HG03354 (cell line): Measurements from ENCODE around the gene ATP13A3.
"Not testable (repeated sequence)": the region's sequence is repeated elsewhere in the genome, so short reads cannot be mapped to it uniquely, and the experiment has no call there.

Experiments used
- ATAC-seq: cut with Tn5 transposase; IDR thresholded peaks from one replicate; pipeline ENCODE4 v1.9.1; 2021; ENCODE audit warnings: mild to moderate bottlenecking; ENCODE audit not compliant: unreplicated experiment, poor library complexity, severe bottlenecking

Gene ATP13A3

DNA sequence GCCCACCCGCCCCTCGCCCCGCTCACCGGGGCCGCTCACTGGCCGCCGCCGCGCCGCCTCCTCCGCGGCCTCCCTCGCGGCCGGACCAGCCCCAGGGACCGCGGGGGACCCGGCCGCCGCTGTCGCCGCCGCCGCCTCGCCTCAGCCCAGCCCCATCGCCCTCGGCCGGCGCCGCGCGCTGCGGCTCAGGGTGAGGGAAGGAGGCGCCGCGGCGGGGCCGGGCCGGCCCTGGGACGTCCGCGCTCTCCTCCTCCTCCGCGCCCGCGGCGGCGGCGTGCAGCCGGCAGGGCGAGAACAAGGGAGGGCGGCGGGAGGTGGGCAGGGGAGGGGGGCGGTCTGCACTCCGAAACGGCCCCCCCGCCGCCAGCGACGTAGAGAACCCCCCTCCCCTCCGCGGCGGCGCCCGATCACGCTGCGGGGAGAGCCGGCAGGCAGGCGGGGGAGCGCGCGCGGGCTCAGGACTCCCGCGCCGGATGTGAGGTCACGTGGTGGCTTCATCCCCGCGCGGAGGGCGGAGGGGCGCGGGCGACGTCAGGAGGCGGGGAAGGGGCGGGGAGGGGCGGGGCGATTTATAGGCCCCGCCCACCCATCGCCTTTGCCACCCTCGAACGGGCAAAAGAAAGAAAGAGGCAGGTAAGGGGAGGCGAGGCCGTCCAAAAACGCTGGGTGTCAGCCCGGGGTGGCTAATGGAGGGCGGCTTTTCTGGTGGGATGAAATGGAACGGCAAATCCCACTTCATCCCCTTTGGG is at the start of gene ATP13A3:
TSS of gene ATP13A3 (minus strand) at position 463 of the 749 bp plus-strand sequence. CDS start 24,812 bp downstream, outside the sequence.
- peak; percentile 74 for ATAC-seq

DNA sequence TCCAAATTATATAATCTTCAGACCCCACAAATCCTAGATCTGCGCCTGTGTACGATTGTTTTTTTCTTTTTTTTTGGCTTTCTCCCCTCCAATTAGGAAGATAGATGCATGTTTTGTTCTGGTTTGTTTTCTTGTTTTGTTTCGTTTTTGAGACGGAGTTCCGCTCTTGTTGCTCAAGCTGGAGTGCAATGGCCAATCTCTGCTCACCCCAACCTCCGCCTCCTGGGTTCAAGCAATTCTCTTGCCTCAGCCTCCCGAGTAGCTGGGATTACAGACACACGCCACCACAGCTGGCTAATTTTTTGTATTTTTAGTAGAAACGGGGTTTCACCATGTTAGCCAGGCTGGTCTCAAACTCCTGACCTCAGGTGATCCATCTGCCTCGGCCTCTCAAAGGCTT is 48.4 kb upstream of the ATP13A3 start:
- not testable (repeated sequence) for ATAC-seq

DNA sequence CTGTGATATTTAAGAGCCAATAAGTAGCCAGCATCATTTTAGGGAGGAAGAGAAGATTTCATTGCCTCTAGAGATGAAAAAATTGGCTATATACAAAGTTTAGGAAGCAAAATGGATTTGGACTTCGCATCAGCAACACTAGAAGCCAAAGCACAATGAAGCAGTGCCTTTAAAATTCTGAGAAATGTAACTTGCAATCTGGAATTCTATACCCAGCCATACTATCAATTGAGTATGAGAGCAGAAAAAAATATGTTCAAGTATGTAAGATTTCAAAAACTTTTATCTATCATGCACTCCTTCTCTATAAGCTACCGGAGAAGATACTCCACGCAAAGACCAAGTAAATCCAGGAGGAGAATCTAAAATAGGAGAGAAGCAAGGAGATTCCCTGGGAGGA is 47.4 kb upstream of the ATP13A3 start:
- ATAC-seq, result no peak

DNA sequence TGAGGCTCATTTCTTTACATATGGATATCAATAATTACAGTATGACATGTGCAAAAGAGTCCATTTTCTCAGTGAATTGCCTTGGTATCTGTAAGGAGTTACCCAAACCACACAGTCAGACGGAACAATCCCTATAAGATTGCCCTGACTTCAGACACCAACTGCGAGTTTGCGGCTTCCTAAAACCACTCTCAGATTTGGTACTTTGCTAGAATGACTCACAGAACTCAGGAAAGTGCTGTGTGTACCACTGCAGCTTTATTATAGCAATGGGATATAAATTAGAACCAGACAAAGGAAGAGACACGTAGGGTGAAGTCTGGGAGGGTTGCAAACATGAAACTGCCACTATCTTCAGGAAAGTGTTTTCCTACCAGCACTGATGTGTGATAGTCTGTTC is 45.8 kb upstream of the ATP13A3 start:
- no peak for ATAC-seq

DNA sequence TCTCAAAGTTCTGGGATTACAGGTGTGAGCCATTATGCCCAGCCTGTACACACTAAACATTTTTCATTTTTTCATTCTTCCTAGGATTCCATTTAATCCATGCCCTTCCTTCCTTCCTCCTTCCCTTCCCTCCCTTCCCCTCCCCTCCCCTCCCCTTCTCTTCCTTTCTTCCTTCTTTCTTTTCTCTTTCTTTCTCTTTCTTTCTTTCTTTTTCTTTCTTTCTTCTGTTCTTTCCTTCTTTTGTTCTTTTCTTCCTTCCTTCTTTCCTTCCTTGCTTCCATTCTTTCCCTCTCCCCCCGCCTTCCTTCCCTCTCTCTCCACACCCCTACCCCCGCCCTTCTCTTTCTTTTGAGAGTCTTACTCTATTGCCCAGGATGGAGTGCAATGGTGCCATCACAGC is 40.9 kb upstream of the ATP13A3 start:
- no peak for ATAC-seq

DNA sequence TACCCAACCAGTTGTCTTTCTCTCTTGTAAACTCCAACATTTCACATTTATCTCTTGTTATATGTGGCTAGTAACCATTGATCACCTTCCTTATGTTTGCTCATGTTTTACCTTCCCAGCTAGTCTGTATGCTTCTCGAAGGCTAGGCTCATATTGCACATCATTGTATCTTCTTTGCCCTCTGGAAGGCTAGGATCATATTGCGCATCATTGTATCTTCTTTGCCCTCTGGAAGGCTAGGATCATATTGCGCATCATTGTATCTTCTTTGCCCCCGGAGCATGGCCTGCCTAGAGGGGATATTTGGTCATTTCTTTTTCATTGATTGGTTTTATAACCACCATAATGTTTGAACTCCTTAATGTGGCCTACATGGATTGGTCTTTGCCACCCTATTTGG is 39.4 kb upstream of the ATP13A3 start:
- ATAC-seq, result no peak

DNA sequence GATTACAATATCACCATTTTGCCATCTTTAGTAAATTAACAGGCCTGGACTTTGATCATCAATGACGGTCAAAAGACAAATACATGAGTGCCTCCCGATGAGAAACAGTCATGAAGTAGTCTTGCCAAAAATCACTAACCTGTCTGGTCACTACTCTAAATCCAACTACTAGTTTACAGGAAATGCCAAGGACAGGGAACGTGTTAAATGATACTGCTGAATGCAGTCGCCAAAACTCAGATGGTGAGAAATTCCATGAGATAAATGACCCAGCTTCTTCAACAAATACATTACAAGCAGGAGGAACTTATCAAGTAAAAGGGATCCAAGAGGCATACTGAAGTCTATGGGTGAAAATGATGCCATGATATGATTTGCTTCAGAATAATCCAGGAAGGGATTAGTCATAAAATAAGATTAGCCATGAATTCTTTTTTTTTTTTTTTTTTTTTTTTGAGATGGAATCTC is 35.8 kb upstream of the ATP13A3 start:
- ATAC-seq, result no peak

DNA sequence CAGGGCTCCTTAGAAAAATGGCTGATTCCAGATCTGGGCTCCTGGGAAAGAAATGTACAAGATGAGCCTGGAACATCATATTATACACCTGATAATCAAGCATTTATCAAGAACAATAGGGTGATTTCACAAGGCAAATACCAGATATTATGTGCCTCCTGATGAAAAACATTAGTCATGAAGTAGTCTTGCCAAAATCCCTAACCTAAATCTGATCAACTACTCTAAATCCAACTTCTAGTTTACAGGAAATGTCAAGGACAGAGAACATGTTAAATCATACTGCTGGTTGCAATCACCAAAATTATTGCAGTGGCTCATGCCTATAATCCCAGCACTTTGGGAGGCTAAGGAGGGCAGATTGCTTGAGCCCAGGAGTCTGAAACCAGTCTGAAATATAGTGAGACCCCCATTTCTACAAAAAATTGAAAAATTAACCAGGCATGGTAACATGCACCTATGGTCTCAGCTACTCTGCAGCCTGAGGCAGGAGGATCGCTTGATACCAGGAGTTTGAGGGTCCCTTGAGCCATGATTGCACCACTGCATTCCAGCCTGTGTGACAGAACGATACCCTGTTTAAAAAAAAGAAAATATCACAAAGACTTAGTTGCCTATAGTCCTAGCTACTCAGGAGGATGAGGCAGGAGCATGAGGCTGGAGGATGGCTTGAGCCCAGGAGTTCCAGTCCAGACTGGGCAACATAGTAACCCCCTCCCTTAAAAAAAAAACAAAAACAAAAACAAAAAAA is 34.9 kb upstream of the ATP13A3 start:
- no peak for ATAC-seq

DNA sequence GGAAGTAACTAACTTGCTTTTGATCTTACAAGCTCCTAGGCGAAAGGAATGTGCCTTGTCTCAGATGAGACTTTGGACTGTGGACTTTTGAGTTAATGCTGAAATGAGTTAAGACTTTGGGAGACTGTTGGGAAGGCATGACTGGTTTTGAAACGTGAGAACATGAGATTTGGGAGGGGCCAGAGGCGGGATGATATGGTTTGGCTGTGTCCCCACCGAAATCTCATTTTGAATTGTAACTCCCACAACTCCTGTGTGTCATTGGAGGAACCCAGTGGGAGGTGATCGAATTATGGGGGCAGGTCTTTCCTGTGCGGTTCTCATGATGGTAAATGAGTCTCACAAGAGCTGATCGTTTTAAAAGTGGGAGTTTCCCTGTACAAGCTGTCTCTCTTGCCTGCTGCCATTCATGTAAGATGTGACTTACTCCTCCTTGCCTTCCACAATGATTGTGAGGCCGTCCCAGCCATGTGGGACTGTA is 33.9 kb upstream of the ATP13A3 start:
- not testable (repeated sequence) for ATAC-seq

DNA sequence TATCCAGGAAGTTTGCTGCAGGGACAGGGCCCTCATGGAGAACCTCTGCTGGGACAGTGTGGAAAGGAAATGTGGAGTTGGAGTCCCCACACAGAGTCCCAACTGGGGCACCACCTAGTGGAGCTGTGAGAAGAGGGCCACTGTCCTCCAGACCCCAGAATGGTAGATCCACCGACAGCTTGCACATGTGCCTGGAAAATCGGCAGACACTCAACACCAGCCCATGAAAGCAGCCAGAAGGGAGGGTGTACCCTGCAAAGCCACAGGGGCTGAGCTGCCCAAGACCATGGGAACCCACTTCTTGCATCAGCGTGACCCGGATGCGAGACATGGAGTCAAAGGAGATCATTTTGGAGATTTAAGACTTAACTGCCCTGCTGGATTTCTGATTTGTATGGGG is 33.4 kb upstream of the ATP13A3 start:
- not testable (repeated sequence) for ATAC-seq

DNA sequence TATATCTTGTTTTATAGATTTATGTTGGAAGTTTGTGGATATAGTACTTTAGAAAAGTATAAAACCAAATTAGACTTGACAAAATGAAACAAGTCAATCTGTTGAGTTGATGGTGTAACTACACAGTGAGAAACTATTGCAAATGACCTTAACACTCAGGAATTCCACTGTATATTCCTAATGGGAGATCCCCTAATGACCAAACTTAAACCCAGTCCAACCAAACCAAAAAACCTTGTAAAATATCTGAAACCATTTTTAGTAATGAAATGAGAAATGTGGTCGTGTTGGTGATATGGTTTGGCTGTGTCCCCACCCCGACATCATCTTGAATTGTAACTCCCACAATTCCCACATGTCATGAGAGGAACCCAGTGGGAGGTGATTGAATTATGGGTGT is 31.9 kb upstream of the ATP13A3 start:
- no peak for ATAC-seq

DNA sequence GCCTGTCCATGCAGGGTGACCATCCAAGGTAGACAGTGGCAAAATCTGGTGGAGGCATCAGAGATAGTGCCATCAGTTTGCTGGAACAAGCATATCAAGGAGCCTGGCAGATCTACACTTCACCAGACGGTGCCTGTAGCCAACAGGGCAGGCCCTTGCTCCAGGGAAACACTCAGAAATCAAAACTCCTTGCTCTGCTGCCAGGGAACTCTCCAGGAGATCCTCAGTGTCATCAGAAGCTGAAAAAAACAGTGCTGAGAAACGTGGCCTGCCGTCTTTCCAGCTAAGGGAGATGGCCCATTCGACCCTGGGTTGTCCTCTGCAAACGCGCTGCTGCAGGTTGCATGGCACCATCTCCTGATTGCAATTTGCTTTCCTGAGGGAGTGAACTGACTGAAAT is 30.5 kb upstream of the ATP13A3 start:
- no peak for ATAC-seq

DNA sequence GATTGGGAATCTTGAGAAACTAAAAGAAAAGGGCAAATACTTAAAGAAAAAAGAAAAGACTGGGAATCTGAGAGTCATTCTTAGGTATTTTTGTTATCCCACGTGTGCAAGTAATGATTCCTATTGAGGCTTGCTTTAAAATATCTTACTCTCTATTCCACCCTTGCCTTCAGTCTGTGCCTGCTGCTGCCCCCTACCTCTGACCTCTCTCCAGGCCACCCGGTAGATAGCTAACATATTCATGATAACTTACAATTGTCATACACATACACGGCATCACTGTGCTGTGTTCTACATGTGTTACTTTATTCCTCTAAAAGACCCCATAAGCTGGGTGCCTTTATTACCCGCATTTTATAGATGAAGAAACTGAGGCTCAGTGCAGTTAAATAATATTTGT is 27.8 kb upstream of the ATP13A3 start:
- ATAC-seq, result no peak

DNA sequence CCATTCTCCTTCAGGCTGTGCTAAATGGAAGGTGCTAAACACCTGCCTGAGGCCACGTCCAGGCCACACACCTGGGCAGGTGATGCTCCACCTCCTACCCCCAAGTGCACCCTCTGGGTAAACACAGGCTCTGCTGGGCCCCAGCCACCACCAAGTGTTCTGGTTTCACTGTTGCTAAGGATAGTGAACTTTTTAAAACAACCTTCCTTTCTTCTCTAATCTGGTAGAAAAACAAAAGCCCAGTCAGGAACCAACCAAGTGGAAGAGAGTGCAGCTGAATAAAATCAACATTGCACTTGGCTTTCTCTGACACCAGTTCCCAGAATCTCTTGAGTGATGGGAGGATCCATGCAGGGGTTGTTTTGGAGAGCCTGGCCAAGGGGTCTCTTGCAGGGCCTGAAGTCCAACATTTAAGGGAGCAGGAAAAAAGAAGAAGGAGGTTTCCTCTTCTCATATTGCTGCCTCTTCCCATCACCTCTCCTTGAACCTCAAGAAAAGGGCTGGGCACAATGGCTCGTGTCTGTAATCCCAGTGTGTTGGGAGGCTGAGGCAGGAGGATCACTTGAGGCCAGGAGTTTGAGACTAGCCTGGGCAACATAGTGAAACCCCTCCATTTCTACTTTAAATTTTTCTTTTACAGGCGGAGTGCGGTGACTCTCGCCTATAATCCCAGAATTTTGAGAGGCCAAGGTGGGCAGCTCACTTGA is 26.2 kb upstream of the ATP13A3 start:
- no peak for ATAC-seq

DNA sequence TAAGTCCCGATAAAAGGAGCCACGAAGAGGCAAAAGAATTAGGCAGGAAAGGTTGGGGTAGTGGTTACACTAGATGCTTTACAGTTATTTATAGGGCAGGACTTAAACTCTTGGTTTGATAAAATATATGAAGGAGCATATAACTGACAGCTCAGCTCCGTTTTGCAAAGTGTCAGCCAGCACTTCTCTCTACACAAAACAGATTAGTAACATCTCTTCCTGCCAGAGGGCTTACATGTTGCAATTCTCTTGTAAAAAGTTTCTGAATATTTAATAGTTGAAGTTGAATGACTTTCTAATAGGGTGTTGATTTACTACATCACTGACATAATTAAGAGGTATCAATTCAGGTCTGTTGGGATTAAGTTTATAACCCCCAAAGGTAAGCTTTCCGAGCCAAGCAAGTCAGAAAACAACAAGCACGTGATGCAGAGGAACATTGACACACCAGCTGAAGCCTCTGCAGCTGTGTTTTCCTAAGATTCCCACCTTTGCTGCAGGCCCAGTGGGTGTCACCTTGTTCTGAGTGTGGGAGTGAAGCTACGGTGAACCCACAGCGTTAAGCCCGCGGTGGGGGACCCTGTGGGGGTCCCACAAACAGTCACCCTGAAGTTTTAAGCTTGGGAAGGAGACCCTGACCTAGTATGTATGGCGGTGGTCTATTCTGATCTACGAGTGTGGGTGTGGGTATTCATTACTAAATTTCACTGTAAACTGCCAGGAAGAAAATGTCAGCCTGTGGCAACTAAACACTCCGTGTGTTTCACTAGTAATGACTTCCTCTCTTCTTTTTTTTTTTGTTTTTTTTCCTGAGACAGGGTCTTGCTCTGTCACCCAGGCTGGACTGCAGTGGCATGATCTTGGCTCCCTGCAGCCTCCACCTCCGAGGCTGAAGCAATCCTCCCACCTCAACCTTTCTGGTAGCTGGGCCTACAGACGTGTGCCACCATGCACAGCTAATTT is 22.0 kb upstream of the ATP13A3 start:
- ATAC-seq, result no peak

DNA sequence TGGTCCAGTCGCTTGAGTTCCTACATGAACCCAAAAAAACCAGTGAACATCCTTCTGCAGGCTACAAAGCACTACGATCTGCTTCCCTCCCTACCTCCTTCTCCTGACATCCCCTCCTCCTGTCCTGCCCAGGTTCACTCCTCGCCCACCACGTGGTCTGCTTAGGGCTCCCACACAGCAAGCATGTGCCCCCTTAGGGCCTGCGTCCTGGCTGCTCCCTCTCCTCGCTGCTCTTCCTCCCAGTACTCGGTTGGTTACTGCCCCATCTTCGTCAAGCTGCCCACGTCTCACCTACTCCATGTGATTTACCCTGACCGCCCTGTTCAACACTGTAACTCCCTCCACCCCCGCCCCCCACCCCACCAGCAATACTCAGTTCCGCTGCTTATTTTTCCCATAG is 20.8 kb upstream of the ATP13A3 start:
- no peak for ATAC-seq

DNA sequence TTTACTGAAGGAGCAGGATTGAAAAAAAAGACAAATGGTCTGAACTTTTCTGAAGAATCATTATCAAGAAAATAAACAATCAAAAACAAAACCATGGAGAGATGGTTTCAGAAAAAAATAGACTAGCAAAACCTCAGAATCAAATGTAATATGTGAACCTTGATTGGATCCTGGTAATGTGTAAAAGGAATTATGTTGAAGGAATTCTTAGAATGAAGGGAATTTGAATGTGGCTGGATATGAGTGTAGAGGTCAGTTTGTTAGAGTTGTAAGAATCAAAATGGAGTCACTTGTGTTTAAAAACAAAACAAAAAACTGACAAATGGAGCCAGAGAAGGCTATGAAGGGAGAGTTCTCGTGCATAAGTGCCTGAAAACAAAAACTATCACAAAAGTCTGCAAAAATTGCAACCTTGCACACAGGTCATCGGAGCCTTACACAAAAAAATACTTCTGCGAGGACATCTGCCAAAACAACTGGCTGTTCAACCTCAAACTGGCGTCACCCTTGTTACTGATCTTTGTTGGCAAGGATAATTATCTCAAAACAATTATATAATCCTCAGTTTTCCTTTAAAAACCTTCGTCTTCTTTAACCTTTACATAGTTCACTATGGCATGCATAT is 19.1 kb upstream of the ATP13A3 start:
- ATAC-seq, result no peak

DNA sequence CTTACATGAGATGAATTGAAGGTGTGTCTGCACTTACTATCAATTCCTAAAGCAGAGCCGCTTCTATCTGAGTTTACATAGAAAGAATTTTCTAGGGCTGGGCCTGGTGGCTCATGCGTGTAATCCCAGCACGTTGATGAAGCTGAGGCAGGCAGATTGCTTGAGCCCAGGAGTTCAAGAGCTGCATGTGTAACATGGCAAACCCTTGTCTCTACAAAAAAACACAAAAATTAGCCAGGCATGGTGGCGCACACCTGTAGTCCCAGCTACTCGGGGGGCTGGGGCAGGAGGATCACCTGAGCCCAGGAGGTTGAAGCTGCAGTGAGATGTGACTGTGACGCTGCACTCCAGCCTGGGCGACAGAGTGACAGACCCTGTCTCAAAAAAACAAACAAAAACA is 18.1 kb upstream of the ATP13A3 start:
- ATAC-seq, result no peak

DNA sequence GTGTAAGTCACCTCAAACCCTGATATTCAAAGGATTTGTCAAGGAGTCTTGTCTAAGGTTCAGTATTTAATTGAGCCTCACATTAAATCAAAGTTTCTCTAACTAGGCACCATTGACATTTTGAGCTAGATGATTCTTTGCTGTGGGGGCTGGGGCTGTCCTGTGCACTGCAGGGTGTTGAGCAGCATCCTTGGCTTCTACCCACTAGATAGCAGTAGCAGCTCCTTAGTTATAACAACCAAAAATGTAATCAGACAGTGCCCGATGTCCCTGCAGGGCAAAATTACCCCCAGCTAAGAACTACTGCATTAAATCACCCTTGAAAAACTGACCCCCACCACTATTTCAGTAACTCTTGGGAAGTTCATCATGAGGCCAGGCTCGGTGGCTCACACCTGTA is 17.3 kb upstream of the ATP13A3 start:
- no peak for ATAC-seq
